PFSK-1 (cell line): ENCODE measurements around the gene REXO4.

ENCODE experiments used
- FOXP2 ChIP-seq: optimal IDR thresholded peaks from 2 replicates; pipeline ENCODE3; 2011; ENCODE audit warnings: borderline replicate concordance, control low read depth, inconsistent platforms; ENCODE audit not compliant: insufficient read depth; ENCODE audit errors: extremely low read length, extremely low read depth
- POLR2AphosphoS5 ChIP-seq: IDR thresholded peaks from 2 replicates; pipeline ENCODE4 v1.6.1; 2012; ENCODE audit warnings: low read depth, mild to moderate bottlenecking, control low read depth, low read length, moderate library complexity
- REST ChIP-seq, 2 experiments: IDR thresholded peaks; 2 replicates each; pipeline versions ENCODE4 v1.6.1 to v1.8.0; 2011 to 2012; ENCODE audit warnings: low read depth in 2 of 2, low read length in 2 of 2, control low read depth in 1 of 2, inconsistent platforms in 1 of 2, mild to moderate bottlenecking in 1 of 2, moderate library complexity in 1 of 2; ENCODE audit not compliant: insufficient read depth in 1 of 2
- SIN3A ChIP-seq: IDR thresholded peaks from 2 replicates; pipeline ENCODE4 v1.6.1; 2012; ENCODE audit warnings: mild to moderate bottlenecking, low read length, moderate library complexity, borderline replicate concordance; ENCODE audit not compliant: insufficient read depth
- TAF1 ChIP-seq: IDR thresholded peaks from 2 replicates; pipeline ENCODE4 v1.6.1; 2012; ENCODE audit warnings: low read length, control low read depth, borderline replicate concordance; ENCODE audit not compliant: insufficient read depth

Gene REXO4

GRCh38 chr9:133421615-133422542 is 4.1 kb upstream of the REXO4 start, which contains the start of gene ADAMTS13:
Gene ADAMTS13, plus strand, starts transcription at chr9:133422367. Its CDS starts 77 bp downstream, at chr9:133422444.
- TF ChIP-seq REST (IDR thresholded peaks at IDR 0.05; ENCODE audit: insufficient read depth in 1 of 2, low read depth in 2 of 2, low read length in 2 of 2) (no peak), FOXP2 (no peak), TAF1 (no peak), SIN3A (no peak), POLR2AphosphoS5 (no peak)

GRCh38 chr9:133420392-133420827 is 2.6 kb upstream of the REXO4 start:
- TF ChIP-seq FOXP2 = no peak
- TF ChIP-seq REST (IDR thresholded peaks at IDR 0.05; ENCODE audit: insufficient read depth in 1 of 2, low read depth in 2 of 2, low read length in 2 of 2) = no peak
- no peak for TF ChIP-seq POLR2AphosphoS5
- TF ChIP-seq SIN3A = no peak
- no peak for TF ChIP-seq TAF1

- no peak for TF ChIP-seq REST (IDR thresholded peaks at IDR 0.05; ENCODE audit: insufficient read depth in 1 of 2, low read depth in 2 of 2, low read length in 2 of 2)
- no peak for TF ChIP-seq POLR2AphosphoS5
- no peak for TF ChIP-seq TAF1
- TF ChIP-seq SIN3A = no peak
- TF ChIP-seq FOXP2 = no peak
These were observed 1.2 kb upstream of the REXO4 start for GRCh38 chr9:133419005-133419404.

GRCh38 chr9:133415170-133415569 is 2.6 kb downstream of the REXO4 start:
- TF ChIP-seq REST (IDR thresholded peaks at IDR 0.05; ENCODE audit: insufficient read depth in 1 of 2, low read depth in 2 of 2, low read length in 2 of 2) = no peak
- no peak for TF ChIP-seq FOXP2
- TF ChIP-seq SIN3A = no peak
- TF ChIP-seq TAF1 = no peak
- TF ChIP-seq POLR2AphosphoS5 = no peak
